AG09309 (cell line): ENCODE results near the gene GRIK3.

Source experiments
- DNase-seq: peaks from one replicate; pipeline ENCODE4 v3.0.0-alpha.2; 2010; ENCODE audit warnings: low read depth
- H3K4me3 ChIP-seq: 2 replicates; pipeline ENCODE4 v1.5.1; 2011; ENCODE audit warnings: mild to moderate bottlenecking, low read depth, low read length, moderate library complexity; ENCODE audit not compliant: control insufficient read depth
- TF ChIP-seq, protein P1 (sequence below): IDR thresholded peaks from 2 replicates; pipeline ENCODE4 v1.5.1; 2011; ENCODE audit warnings: mild to moderate bottlenecking, low read depth, low read length, inconsistent platforms; ENCODE audit not compliant: insufficient read depth, control insufficient read depth; ENCODE audit errors: missing control alignments

GRIK3 gene

DNA sequence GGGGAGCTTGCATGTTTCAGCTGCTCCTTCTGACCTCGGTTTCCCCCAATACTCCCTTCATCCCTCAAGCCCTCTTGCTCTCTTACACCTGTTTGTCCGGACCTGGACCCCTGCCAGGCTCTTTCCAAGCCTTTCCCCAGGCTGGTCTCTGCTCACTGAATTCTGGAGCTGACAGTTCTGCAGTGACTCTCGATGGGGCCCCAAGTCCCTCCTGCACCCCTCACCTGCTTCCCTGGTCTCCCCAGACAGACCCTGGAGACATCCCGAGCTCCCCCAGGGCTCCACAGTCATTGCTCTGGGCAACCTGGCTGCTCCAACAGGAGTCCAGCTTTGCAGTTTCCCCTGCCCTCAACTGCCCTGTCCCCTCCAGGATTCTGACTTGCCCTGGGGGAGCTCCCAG lies 198.6 kb downstream of the GRIK3 start:
- no peak for DNase-seq
- H3K4me3 ChIP-seq, result no peak overlapping the region
- TF ChIP-seq, protein P1, sequence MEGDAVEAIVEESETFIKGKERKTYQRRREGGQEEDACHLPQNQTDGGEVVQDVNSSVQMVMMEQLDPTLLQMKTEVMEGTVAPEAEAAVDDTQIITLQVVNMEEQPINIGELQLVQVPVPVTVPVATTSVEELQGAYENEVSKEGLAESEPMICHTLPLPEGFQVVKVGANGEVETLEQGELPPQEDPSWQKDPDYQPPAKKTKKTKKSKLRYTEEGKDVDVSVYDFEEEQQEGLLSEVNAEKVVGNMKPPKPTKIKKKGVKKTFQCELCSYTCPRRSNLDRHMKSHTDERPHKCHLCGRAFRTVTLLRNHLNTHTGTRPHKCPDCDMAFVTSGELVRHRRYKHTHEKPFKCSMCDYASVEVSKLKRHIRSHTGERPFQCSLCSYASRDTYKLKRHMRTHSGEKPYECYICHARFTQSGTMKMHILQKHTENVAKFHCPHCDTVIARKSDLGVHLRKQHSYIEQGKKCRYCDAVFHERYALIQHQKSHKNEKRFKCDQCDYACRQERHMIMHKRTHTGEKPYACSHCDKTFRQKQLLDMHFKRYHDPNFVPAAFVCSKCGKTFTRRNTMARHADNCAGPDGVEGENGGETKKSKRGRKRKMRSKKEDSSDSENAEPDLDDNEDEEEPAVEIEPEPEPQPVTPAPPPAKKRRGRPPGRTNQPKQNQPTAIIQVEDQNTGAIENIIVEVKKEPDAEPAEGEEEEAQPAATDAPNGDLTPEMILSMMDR, result no peak

GRCh38 chr1:36835017-36835695 lies 199.2 kb downstream of the GRIK3 start:
- DNase-seq, result no peak
- H3K4me3 ChIP-seq, result no peak overlapping the region
- TF ChIP-seq, protein P1, result no peak

DNA sequence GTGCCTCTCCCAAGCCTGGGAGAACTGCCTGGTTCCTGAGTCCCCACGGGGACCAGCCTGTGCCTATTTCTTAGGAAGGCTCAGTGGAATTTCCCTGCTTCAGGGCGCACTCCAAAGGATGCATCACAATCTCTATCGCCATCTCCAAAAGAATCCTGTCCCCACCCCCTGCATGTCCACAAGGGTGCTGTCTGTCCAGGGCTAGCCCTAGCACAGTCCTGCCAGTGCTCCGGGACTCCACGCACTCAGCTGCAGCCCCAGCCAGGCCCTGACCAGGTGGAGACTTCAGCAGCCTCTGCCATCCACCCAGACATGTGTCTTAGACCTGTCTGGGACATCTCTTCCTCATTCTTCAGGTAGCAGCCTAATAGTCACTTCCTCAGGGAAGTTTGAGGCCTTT lies 199.7 kb downstream of the GRIK3 start:
- DNase-seq, result no peak

GRCh38 chr1:36831186-36831810 lies 203.0 kb downstream of the GRIK3 start:
- H3K4me3 ChIP-seq, result no peak overlapping the region
- no peak for DNase-seq
- TF ChIP-seq, protein P1, result no peak

More for the DNA sequence above, 199.7 kb downstream of the GRIK3 start:
- TF ChIP-seq, protein P1, result no peak
- no peak overlapping the region for H3K4me3 ChIP-seq

DNA sequence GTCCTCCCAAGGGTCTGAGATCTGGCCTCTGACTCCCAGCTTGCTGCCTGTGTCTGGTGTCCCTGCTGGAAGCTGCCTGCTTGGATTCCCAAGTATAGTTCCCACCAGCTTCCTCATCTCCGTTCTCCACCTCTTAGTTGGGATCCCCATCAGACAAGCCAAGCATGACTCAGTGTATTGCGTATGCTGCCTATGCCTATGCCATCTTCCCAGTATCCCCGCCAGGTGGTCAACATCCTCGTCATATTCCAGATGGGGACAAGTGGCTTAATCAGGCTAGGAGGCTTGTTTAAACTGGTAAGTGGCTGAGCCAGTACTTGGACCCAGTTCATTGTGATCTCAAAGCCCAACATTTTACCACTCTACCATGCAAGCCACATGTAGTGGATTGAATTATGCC lies 204.4 kb downstream of the GRIK3 start:
- TF ChIP-seq, protein P1, result no peak
- no peak overlapping the region for H3K4me3 ChIP-seq
- DNase-seq, result no peak

- no peak for DNase-seq
- TF ChIP-seq, protein P1, result no peak
- no peak overlapping the region for H3K4me3 ChIP-seq
Observed at GRCh38 chr1:36829066-36829465, 205.2 kb downstream of the GRIK3 start.
